Pons (tissue), 1 donor: ENCODE results near the gene C1orf159.
"Not testable (repeated sequence)": the region's sequence is repeated elsewhere in the genome, so short reads cannot be mapped to it uniquely, and the experiment has no call there.

ENCODE experiments used
- DNase-seq: peaks from one replicate; pipeline ENCODE4 v3.0.0-alpha.2; 2016; ENCODE audit warnings: low spot score

C1orf159 gene

DNA sequence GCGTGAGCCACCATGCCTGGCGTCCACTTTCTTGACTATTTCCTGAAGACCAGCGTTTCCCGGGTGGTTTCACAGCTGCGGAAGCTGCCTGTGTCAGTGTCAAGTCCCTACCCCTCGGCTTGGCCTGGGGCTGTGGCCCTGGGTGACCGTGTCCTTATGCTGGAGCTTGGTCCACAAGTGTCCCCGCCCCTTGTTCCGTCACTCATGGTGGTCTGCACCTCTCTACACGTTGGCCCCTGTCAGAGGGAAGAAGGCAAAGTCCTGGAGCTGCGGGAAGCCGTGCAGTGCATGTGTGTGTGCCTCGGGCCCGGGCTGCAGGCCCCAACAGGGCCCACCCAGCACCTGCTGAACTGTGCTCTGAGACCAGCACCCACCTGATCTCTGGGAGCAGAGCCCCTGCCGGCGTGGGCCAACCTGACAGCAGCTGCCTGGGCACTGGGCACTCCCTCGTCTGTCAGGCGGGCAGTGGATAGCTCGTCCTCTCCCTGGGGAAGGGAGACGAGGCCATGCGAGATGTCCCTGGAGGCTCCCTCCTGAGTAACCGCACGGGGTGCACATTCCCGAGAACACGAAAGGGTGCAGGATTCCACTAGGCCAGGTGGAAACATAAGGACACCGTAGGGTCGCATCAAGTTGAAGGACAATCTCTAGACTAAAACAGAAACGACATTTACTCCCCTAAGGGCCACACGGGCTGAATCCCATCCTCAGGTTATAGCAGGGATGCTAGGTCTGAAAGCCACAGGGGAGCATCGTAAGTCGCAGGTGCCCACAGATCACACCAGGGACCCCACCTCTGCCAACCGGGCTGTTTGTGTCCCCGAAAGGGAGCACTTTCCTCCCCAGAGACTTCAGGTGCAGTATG lies 2.4 kb upstream of the C1orf159 start:
- no peak for DNase-seq

DNA sequence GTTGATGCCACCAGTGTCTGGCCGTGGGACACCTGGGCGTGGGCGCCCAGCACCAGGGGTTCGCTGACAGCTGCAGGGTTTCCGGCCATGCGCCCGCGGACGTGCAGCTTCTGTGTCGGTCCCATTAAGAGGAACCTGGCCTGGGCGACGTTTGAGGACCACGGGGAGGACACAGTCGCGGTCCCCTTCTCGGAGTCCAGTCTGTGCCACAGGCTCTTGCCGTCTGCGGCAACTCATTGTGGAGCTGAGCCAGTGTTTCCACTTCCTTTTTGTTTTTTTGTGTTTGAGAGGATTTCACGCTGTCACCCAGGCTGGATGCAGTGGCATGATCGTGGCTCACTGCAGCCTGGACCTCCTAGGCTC lies 1.6 kb upstream of the C1orf159 start:
- DNase-seq: no peak

DNA sequence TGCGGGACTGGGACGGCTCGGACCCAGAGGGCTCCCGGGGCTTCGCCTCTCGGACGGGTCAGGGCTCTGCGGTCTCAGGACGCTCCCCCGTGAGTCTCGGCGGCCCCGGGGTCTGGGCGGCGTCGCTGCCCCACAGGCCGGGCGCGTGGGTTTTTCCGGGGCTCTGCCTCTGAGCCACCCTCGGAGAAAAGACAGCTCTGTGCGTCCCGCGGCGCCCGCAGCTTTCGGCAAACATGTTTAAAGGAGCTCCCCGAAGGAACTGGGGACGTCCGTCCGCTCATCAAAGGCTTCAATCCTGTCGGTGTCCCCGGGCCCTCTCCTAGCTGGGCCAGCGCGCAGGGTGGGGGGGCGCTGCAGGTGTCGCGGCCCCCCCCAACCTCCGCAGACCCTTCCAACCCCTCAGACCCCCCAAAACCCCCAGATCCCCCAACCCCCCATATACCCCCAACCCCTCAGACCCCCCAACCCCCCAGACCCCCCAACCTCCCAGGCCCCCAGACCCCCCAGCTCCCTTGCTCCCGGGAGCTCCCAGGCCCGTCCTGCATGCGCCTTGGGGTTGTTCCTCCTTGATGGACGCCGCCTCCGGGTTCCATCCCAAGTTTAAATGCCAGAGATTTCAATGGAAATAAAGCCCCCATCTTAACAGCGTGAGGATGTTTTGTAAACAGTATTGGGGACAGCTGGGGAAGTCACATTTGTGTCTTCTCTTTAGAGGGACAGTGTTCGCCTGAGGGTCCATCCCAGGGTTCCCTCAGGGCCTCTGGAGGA lies 996 bp upstream of the C1orf159 start:
- DNase-seq: no peak

DNA sequence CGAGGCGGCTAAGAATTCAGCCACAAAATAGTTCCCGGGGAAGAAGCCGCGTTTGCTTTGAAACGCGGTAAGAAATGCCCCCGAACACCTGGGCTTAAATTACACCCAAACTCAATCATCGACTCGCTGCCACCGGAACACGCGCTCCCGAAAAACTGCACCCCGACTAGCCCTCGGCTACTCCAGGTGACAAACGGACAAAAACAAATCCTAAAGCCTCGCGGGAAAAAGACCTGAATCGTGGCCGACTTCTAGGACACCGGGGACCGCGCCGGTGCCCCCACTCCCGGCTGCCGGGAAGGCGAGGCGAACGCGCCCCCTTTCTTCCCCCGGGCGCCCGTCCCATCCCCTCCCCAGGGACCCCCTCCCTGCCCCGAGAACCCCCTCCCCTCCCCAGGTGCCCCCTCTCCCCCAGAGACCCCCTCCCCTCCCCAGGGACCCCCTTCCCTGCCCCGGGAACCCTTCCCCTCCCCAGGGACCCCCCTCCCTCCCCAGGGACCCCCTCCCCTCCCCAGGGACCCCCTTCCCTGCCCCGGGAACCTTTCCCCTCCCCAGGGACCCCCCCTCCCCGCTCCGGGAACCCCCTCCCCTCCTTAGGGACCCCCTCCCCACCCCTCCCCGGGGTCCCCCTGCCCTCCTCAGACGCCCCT lies 628 bp downstream of the C1orf159 start:
- no peak for DNase-seq

DNA sequence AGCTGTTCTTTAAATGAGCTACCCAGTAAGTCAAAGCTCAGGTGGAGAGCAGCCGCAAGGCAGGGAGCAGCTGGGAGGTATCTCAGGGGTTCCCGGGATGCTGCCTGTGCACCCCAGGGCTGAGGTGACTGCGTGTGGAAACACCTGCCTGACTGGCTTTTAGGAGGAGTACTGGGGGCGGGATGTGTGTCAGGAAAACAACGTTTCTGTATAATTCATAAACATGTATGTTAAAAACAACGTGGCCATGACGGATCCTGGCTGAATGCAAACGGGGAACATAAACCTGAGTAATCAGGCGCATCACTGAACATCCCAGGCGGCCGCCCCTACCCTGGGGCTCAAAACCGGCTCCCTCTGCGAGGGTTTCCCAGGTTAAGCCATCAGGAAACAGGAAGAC lies 1.5 kb downstream of the C1orf159 start:
- DNase-seq: no peak

DNA sequence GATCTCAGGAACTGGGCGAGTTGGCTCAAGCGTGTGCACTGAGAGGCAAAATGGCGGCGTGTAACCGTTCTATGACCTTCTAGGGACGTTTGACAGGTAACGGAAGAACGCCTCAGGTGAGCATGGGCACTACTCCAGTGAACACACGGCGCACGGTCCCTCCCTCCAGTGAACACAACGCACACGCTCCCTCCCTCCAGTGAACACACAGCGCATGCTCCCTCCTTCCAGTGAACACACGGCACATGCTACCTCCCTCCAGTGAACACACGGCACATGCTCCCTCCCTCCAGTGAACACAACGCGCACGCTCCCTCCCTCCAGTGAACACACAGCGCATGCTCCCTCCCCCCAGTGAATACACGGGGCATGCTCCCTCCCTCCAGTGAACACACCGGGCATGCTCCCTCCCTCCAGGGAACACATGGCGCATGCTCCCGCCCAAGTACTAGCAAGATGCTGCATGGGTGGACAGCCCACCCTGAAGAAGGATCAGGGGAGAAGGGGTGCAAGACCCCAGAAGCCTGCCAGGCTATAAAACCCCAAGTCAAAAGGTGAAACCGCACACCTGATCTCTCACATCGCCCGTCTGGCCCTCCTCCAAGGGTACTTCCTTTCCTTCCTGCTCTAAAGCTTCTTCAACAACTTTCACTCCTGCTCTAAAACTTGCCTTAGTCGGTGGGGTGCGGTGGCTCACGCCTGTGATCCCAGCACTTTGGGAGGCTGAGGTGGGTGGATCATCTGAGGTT lies 3.5 kb downstream of the C1orf159 start:
- no peak for DNase-seq

DNA sequence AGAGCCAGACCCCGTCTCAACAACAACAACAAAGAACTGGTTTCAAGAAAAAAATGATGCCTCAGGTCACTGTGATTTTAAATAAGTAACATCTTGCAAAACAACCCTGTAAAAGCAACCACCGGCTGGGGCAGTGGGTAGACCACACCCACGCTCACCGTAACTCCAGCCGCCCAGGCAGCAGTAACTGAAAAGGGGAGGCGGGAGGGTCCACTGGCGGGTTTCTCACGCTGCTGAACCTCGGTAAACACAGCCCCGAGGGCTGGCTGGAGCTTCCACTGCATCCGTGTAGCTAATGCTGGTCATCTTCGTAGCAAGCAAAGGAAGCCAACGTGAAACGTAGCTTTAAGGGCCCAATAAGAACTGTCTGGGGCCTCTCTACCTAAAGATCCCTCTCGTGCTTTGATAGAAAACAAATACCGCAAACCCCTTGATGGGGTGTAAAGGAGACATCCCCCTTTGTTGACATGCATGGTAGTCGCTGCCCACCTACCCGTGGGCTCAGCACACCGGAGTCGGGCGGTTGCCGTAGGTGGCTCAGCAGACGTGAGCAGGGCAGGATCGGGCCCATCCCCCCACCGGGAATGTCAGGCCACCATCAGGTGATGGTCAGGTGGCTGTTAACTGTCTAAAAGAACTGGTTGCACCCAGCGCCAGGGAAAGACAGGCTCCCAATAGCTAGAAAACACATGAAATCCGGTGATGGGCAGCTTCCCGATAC lies 4.2 kb downstream of the C1orf159 start:
- DNase-seq: no peak

DNA sequence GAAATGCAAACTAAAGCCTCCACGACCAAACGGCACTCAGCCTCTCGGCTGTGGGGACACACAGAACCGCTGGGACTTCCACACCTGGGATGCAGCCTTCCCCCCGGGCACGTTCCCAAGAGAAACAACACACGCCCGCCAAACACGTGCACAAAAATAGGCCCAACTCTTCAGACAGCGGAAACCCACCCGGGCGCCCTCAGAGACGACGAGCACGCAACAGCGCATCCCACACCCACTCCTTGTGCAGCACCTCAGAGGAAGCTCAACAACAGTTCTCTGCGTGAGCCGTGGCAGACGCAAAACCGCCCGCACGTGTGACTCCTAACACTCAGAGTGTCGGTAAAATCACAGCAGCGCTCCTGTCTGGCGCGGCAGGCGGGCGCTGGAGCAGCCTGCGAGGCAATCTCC lies 5.3 kb downstream of the C1orf159 start:
- no peak for DNase-seq

DNA sequence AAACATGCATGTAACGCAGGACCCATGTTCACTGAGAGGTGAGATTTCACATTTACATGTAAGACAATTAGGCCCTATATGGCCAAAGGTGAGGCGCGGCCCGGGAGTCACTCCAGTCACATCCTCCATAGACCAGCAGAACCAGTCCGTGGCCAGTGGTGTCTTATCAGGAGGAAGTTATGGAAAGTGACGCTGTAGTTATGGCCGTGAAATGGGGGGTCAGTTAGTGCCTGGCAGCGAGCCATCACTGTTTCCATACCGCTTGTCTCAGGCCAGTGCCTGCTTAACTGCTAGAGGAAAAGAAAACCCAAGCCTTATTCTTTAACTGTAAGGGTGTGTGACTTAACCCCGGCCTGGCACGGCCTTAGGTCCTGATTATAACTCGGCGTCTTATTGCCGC lies 6.1 kb downstream of the C1orf159 start:
- DNase-seq: no peak

DNA sequence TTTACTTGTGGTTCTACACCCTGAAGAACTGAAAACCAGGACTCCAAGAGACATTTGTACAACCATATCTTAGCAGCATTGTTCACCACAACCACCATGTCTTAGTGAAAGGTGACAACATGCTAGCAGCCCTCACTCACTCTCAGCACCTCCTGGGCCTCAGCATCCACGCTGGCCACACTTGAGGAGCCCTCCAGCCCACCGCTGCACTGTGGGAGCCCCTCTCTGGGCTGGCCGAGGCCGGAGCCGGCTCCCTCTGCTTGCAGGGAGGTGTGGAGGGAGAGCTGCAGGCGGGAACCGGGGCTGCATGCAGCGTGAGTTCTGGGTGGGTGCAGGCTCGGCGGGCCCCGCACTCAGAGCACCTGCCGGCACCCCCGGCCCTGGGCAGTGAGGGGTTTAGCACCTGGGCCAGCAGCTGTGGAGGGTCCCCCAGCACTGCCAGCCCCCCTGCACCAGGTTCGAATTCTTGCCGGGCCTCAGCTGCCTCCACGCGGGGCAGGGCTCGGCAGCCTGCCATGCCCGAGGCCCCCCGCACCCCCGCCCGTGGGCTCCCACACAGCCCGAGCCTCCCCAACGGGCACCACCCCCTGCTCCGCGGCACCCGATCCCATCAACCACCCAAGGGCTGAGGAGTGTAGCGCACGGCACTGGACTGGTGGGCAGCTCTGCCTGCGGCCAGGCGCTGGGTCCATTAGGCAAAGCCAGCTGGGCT lies 9.2 kb downstream of the C1orf159 start:
- no peak for DNase-seq

DNA sequence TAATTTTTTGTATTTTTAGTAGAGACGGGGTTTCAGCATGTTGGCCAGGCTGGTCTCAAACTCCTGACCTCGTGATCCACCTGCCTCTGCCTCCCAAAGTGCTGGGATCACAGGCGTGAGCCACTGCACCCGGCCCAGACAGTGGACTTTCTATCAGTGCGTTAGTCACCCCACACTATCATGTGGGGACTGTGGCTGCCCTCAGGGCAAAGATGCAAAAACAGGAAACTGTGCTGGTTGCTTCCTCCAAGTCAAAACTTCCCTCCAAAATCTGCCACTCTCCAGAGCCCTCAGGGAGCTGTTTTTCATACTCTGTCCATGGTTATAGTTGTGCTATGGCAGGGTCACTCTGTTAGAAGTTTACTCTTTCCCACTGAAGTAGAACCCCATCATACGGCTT lies 11.7 kb downstream of the C1orf159 start:
- DNase-seq: not testable (repeated sequence)

DNA sequence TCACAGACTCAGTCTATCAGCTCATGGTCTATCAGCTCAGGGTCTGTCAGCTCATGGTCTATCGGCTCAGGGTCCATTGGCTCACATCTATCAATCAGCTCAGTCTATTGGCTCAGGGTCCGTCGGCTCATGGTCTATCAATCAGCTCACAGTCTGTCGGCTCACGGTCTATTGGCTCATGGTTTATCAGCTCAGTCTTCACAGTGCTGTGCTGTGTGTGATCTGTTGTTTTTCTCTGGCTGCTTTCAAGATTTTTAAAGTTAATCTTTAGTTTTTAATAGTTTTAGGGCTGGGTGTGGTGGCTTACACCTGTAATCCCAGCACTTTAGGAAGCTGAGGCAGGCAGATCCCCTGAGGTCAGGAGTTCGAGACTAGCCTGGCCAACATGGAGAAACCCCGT lies 14.4 kb downstream of the C1orf159 start:
- no peak for DNase-seq

DNA sequence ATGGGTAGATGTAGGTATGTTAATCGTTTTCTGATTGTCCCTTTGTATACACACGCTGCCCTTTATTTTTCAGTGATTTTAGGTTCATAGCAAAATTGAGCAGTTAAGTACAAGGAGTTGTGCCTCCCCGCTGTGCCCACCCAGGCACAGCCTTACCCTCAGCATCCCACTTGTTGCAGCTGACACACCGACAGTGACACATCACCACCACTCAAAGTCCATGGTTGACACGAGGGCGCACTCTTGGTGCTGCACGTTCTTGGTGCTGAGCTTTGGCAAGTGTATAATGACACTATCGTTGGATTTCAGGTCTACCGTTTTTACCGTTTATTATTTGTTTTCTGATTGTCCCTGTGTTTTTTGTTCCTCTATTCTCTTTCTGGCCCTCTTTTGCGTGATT lies 15.6 kb downstream of the C1orf159 start:
- no peak for DNase-seq

DNA sequence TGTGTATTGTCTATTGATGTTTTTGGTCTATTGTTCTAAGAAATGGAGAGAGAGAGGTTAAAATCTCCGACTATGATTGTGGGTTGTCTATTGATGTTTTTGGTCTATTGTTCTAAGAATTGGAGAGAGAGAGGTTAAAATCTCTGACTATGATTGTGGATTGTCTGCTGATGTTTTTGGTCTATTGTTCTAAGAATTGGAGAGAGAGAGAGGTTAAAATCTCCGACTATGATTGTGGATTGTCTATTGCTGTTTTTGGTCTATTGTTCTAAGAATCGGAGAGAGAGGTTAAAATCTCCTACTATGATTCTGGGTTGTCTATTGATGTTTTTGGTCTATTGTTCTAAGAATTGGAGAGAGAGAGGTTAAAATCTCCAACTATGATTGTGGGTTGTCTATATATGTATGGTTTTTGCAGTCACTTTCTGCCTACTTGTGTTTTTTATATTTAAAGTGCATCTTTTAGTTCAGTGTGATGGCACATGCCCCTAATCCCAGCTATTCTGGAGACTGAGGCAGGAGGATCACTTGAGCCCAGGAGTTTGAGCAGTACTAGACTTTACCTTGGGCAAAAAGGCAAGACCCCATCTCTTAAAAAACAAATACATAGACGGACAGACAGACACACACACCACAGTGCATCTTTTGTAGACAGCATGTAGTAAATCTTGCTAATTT lies 16.2 kb downstream of the C1orf159 start:
- peak; percentile 20 for DNase-seq

DNA sequence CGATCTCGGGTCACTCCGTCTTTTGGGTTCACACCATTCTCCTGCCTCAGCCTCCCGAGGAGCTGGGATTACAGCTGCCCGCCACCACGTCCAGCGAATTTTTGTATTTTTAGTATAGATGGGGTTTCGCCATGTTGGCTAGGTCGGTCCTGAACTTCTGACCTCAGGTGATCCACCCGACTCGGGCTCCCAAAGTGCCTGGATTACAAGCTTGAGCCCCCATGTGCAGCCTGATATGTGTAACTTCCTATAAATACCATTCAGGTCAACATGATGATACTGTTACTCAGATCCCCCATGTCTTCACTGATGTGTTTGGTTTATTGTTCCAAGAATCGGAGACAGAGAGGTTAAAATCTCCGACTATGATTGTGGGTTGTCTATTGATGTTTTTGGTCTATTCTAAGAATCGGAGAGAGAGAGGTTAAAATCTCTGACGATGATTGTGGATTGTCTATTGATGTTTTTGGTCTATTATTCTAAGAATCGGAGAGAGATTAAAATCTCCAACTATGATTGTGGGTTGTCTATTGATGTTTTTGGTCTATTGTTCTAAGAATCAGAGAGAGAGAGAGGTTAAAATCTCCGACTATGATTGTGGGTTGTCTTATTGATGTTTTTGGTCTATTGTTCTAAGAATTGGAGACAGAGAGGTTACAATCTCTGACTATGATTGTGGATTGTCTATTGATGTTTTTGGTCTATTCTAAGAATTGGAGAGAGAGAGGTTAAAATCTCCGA lies 17.0 kb downstream of the C1orf159 start:
- no peak for DNase-seq

DNA sequence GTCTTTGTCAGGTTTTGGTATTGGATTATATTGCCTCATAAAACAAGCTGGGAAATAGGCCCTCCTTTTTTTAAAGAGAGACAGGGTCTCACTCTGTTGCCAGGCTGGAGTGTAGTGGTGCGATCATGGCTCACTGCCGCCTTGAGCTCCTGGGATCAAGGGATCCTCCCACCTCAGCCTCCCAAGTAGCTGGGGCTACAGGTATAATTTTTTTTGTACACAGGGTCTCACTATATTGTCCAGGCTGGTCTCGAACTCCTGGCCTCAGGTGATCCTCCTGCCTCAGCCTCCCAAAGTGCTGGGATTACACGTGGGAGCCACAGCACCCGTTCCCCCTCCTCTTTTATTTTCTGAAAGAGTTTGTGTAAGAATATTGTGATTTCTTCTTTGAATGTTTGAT lies 19.8 kb downstream of the C1orf159 start:
- not testable (repeated sequence) for DNase-seq

DNA sequence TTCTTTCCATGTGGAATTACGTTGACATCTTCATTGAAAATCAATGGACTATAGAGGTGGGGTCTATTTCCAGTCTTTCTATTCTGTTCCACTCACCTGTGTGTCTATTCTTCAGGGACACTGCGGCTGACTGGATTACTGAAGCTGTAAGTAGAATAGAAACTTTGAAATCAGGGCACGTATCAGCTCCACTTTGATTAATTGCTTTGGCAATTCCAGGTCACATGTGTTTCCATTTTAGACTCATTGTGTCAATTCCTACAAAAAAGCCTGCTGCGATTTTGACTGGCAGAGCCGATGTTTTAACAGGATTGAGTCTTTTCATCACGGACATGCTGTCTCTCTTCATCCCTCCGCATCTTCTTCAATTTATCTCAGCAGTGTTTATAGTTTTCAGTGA lies 20.9 kb downstream of the C1orf159 start:
- DNase-seq: no peak

DNA sequence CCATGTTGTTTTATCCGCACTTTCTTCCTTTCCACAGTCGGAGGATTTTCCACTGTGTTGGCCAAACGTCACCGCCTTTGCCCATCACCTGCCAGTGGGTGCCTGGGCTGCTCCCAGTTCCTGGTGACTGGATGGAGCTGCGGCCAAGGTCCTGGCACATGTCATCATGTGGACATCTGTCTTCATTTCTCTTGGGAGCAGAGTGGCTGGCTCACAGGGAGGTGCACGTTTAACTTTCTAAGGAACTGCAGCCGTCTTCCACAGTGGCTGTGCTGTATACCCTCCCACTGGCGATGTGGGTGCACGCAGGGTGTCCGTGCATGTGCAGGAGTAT lies 22.3 kb downstream of the C1orf159 start:
- no peak for DNase-seq

DNA sequence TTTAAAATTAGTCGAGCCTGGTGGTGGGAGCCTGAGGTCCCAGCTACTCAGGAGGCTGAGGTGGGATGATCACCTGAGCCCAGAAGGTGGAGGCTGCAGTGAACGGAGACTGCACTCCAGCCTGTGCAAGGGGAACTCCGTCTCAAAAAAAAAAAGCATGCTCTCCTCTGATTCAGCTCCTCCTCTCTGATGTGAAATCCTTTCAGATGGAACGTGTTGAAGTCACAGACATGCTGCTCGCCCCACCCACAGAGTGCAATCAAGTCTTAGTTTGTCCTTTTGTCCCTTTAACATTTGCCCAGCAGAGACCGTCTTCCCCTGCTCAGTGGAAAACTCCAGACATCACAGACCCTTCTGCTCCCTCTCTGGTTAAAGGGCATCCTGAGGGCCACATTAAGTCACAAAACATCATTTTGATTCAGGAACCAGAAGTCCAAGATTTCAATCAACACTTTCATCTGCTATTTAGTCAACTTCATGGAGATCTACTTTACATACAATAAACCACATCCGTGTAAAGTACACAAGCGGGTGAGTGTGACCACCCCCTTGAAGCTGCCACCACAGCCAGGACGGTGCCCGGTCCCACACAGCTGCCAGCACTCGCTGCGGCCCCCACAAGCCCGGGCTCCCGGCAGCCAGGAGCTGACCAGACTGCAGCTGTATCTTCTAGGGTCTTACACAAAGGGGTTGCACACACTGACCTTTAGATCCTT lies 22.8 kb downstream of the C1orf159 start:
- no peak for DNase-seq
